G401 (cell line): Measurements from ENCODE around the gene ZSCAN30. TPM values are rescaled to one million over a fixed set of nuclear protein-coding genes. Genes with fewer than 3 reads are reported as not detected.

Source experiments
- DNase-seq: peaks from one replicate; pipeline ENCODE4 v3.0.0-alpha.2; 2015; ENCODE audit warnings: low spot score
- in situ Hi-C: cut with HindIII; loops from 2 replicates; pipeline ENCODE4 v1.10.0; 2016; ENCODE audit warnings: low sequenced_read_pairs, mixed read lengths
- total RNA-seq: library from RNA; depleted of rRNA; stranded (reverse); fragments of >200 nt; shearing (Covaris generic); gene quantifications from 2 replicates; pipeline ENCODE4 v1.2.3, GENCODE V29; 2014

The ZSCAN30 gene
- total RNA-seq, 1 experiment from 2014 or later: 18.4 TPM

DNA sequence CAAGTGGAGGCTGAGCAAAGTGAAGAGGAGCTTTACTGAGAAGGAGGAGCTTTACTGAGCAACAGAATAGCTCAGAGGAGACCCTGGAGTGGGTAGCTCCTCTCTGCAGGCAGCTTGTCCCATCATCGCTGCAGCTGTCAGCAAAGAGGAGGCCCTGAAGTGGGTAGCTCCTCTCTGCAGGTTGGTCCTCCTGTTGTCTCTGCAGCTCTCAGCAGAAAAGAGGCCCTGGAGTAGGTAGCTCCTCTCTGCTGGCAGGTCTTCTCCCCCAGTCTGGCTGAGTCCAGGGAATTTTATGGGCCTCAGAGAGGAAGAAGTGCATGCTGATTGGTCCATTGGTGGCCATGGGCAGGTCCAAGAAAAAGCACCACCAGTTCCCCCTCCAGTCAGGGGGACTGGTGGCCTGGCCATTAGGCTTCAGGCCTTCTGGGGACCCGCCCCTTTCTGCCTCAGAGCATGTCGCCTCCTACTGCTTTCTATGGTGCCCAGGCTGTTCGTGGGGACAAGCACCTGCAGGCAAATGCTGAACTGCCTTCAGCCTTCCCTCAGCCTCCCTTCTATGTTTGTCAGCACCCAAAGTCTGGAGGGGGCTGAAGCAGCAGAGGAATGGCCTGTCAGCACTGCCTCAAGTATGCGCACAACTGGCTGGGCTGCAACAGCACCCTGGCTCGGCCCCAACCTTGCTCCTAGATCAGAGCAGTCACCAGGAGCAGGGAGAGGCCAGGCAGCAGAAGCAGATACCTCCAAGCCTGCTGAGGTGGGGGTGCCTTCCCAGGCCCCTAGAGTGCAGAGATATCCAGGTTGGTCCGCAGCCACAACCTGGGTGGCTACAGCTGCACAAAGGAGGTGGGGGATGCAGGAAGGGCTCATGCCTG lies 5.9 kb downstream of the ZSCAN30 start:
- DNase-seq: no peak
- in situ Hi-C loops: no loop called here

DNA sequence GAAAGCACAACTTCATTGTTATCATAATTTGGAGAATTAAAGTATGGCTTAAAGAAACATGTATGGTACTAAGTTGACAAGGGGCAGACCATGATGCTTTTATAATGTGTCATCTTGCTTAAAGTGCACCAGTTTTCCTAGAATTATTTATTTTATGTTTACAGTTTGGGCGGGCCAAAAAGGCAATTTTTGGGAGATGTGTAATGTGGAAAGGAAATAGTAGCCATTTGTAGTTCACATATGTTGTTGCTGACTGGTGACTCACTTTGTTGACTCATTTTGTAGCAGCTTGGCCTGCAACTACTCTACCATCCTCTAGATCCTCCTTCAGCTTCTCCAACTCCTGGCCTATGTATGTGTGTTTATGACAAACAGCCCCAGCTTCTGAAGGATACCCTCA lies 7.7 kb downstream of the ZSCAN30 start:
- no peak for DNase-seq
- in situ Hi-C loops: no loop called here

DNA sequence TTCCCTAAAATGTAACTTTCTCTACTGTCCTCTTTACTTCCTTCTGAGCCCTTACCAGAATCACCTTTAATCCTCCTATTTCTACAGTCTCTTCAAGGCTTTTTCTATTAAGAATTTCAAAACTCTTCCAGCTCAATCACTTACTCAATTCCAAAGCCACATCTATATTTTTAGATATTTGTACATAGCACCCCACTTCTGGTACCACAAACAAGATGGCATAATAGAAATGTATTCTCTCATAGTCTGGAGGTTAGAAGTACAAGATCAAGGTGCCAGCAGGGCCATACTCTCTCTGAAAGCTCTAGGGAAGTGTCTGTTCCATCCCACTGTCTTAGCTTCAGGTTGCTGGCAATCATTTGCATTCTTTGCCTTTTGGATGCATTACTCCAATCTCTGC lies 11.1 kb downstream of the ZSCAN30 start:
- in situ Hi-C loops: no loop called here
- no peak for DNase-seq

DNA sequence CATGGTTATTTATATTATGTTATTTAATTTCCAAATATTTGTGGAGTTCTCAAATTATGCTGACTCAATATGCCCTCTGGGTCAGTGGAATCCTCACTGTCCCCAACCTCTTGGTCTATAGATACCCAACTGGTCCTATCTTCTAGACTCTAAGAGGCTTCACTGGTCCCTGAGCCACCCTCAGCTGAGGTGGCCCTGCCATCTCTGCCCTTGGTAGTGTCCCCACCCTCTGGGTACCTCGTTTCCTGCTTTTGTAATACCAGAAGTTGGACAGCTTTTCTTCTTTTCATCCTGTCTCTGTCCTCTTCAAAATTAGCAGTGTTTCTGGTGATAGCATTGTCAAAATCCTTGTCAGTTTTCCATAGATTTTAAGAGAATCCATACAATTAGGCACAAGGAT lies 11.9 kb downstream of the ZSCAN30 start:
- no peak for DNase-seq
- in situ Hi-C loops: no loop called here

DNA sequence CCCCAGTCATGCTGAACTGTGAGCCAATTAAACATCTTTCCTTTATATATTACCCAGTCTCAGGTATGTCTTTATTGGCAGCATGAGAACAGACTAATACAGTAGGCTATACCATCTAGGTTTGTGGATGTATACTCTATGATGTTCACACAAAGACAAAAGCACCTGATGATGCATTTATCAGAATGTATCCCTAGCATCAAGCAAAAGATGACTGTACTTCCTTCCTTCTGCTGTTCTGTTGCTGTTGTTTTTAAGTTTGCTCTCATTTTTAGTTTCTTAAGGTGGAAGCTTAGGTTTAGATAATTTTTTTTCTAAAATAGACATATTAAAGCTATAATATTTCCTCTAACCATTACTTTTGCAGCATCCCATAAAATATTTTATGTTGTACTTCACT lies 12.4 kb downstream of the ZSCAN30 start:
- DNase-seq: no peak
- in situ Hi-C loops: no loop called here

DNA sequence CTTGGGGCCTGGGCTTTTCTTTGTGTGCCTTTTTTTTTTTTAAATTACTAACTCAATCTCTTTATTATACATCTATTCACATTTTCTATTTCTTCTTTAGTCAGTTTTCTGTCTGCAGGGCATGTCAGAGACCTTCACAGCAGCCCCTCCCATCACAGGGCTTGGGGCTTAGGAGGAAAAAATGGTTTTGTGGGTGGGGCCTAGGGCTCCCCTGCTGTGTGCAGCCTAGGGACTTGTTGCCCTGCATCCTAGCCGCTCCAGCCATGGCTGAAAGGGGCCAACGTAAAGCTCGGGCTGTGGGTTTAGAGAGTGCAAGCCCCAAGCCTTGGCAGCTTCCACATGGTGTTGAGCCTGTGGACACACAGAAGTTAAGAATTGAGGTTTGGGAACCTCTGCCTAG lies 13.8 kb downstream of the ZSCAN30 start:
- no peak for DNase-seq

DNA sequence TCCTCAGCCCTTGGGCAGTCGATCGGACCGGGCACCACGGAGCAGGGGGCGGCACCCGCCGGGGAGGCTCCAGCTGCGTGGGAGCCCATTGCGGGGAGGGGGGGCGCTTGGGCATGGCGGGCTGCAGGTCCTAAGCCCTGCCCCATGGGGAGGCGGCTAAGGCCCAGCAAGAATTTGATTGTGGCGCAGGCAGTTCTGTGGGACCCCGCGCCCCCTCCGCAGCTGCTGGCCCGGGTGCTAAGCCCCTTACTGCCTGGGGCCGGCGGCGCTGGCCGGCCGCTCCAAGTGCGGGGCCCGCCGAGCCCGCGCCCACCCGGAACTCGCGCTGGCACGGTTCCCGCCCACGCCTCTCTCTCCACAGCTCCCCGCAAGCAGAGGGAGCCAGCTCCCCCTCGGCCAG lies 18.4 kb downstream of the ZSCAN30 start:
- in situ Hi-C loops: no loop called here
- DNase-seq: no peak

More for the DNA sequence above, 13.8 kb downstream of the ZSCAN30 start:
- in situ Hi-C loops: no loop called here

DNA sequence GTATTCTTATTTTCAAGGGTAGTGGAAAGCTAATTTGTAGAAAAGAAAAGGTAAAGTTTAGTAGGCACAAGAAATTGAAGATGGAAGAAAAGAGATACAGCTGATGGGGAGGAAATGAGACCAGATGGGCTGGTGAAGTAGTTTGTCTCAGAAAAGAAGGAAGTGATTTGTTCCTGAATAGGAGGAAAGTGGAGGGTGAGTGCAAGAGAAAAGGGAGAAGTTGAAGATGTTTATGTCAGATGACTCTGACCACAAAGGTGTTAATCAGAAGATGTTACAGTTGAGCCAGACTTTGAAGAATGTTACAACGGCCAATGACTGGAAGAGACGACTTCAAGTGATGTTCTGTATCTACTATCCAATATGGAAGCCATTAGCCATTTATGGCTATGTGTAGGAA lies 21.2 kb downstream of the ZSCAN30 start:
- in situ Hi-C loops: no loop called here
- DNase-seq: no peak

DNA sequence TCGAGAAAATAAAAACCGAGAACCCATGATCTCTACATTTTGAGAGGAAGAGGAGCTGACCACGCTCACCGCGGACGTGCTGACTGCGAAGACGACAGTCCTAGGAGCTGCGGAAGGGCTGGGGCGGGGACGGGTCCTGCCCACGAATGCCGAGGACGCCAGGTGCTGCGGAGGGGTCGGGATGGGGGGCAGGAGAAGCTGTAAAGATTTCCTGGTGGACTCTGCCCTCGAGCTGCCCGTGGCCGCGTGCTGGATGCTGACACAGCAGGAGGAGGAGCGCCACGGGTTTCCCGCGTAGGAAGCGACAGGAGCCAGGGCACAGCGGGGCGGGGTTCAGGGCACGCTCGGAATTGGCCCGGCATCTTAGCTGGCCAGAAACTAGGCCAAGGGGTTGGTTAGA lies 22.2 kb downstream of the ZSCAN30 start:
- DNase-seq: peak; percentile 41
- in situ Hi-C loops: no loop called here

DNA sequence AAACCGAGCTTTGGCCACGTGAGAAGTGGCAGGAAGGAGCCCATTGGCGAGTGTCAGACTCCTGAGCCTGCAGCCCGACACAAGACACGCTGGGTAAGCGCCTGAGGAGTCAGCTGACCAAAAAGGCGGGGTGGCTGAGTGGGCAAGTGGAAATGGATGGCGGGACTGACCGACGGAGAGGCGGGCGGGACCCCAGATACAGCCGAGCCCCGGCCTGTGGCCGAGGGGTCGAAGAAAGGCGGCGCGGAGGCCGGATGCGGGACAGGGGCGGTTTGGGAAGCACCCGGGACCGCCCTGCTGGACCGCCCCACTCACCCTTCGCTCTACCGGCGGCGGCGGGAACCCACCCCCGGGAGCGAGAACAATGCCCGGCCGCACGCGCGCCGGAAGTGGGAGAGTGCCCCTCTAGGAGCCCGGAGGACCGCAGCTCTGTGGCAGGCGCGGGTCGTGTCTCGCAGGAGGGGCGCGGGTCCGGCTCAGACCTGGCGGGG lies 22.8 kb downstream of the ZSCAN30 start:
- peak; percentile 72 for DNase-seq
- in situ Hi-C loops: no loop called here

DNA sequence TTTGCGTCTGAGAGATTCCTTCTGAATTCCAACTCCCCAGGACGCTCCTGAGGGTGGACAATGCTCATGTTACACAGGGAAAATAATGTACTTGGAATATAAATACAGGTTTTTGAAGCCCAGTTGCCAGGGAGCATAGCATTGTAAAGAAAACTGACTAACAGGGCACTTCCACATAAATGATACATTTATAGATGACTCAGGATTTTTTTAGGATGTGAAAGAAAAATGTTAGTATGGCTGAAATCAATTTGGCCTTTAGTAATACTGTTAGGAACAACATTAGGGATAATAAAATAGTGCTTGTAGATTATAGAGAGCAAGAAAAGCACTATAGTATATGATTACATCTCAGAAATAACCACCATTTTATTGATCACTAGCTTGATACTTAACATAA lies 25.6 kb downstream of the ZSCAN30 start:
- no peak for DNase-seq
- in situ Hi-C loops: no loop called here

DNA sequence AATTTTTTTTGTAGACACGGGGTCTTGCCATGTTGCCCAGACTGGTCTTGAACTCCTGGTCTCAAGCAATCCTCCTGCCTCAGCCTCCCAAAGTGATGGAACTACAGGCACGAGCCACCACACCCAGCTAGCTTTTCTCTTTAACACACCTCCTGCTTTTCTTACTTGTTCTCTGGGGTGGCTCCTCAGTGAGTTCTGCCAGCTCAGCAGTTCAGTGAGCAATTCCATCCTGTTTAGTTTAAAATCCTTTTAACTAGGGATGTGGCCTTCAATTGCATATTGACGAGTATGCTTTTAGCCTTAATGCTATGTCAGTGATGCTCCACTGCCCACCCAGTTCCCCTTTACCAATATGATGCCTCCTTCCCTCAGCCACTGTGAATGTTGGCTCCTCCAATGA lies 33.1 kb downstream of the ZSCAN30 start:
- in situ Hi-C loops: no loop called here

DNA sequence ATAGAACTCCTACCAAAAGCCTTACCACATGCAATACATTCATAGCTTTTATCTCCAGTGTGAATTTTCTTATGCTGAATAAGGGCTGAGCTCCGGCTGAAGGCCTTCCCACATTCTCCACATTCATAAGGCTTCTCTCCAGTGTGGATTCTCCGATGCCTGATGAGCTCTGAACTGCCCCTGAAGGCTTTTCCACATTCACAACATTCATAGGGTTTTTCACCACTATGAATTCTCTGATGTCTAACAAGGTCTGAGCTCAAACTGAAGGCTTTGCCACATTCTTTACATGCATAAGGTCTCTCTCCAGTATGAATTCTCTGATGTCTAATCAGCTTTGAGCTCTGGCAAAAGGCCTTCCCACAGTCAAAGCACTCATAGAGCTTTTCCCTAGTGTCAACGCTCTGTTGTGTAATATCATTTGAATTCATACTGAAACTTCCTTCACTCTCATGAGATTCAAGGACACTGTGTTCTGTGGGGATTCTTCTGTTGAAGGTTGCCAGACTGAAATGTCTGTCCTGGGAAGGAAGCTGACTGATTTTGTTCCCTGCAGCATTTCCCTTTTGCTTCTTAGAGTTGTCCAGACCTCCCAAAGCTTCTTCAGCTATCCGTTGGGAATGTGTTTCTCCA lies 36.3 kb downstream of the ZSCAN30 start:
- DNase-seq: no peak
- in situ Hi-C loops: no loop called here

More for the DNA sequence above, 33.1 kb downstream of the ZSCAN30 start:
- DNase-seq: no peak

DNA sequence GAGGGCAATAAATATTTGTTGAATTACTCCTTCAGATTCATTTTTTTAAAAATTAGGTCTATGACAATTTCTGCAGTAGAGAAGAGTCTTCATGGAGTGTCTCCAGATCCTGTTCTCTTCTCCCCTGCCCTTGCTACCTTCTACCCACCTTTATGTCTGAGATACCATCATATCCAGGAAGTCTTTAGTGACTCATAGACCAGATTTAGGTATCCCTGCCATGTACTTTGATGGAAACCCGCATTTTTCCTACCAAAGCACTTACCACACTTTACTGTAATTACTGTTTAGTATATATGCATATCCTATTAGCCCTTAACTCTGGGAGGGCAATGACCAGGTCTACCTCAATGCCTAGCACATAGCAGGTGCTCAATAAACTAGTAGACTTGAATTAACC lies 37.6 kb downstream of the ZSCAN30 start:
- DNase-seq: no peak
- in situ Hi-C loops: no loop called here

DNA sequence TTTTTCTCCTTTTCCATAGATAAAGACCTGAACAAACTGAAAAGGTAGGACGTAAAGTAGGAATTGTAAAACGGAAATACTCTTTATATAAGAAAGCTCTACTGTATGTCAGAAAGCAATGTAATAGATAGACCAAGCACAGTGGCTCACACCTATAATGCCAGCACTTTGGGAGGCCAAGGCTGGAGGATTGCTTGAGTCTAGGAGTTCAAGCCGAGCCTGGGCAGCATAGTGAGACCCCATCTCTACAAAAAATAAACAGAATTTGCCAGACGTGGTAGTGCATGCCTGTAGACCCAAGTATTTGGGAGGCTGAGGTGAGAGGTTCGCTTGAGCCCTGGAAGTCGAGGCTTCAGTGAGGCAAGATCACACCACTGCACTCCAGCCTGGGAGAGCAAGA lies 41.6 kb downstream of the ZSCAN30 start:
- in situ Hi-C loops: no loop called here
- no peak for DNase-seq

DNA sequence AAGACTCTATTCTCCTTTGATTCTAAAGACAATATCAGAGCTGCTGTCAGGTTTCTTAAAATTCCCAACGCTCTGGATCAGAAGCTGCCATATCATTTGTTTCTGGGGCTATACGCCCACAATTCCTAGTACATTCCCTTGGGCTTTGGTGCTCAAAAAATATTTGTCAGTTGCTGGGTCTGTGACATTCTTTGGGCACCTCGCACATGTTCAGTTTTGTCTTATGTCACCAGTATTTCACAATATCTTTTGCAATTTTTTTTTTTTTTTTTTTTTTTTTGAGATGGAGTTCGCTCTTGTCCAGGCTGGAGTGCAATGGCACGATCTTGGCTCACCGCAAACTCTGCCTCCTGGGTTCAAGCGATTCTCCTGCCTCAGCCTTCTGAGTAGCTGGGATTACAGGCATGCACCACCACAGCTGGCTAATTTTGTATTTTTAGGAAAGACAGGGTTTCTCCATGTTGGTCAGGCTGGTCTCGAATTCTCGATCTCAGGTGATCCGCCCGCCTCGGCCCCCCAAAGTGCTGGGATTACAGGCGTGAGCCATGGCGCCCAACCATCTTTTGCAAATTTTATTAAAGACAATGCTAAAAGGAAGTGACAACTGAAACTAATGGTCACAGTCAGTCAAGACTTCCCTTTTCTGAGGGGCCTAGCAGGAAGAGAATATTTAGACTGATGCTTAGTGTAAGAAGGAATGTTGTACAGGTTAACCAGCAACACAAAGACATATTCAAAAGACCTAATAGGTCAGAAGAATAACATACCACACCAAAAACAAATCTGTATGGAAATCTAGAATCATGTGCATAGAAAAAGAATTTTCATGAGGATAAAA lies 42.4 kb downstream of the ZSCAN30 start:
- in situ Hi-C loops: no loop called here

DNA sequence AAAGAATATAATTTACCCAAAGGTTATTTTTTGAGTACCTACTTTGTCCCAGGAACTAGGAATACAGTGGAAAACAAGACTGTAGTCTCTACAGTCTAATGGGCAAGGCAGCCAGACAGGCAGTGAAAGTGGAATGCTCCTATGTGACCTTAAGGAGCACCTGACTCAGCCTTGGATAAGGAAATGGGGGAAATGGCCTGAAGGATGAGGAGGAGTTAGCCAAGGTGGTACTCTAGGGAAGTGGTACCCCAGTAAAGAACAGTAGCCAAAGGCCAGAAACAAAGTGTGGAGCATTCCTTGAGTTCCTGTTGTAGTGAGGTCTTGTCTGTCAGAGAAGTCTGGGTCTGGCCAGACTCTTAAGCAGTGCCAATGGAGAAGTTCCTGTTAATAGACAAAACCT lies 43.2 kb downstream of the ZSCAN30 start:
- in situ Hi-C loops: no loop called here
- DNase-seq: no peak

More for the DNA sequence above, 42.4 kb downstream of the ZSCAN30 start:
- DNase-seq: no peak

DNA sequence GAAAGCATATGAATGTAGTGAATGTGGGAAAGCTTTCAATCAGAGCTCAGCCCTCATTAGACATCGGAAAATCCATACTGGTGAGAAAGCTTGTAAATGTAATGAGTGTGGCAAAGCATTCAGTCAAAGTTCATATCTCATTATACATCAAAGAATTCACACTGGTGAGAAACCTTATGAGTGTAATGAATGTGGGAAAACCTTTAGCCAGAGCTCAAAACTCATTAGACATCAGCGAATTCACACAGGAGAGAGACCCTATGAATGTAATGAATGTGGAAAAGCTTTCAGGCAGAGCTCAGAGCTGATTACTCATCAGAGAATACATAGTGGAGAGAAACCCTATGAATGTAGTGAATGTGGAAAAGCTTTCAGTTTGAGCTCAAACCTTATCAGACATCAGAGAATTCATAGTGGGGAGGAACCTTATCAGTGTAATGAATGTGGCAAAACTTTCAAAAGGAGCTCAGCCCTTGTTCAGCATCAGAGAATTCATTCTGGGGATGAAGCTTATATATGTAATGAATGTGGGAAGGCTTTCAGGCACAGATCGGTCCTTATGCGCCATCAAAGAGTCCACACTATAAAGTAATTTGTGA lies 44.2 kb downstream of the ZSCAN30 start:
- DNase-seq: no peak
- in situ Hi-C loops: no loop called here

DNA sequence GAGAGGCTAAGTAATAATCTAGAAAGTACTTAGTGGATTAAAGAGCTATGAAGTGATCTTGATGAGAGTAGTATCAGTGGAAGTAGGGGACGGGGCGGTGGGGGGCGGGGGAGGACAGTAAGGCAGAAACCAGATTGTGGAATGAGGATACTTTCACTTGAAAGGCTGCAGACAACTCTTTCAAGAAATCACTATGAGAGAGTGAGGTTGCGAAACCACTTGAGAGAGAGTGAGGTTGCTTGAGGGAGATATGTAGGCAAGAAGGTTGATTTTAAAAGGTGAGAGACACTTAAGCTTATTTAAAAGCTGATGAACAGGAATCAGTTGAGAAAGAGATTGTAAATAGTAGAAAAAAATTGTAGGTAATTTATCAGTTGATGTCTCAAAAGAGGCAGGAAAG lies 45.4 kb downstream of the ZSCAN30 start:
- in situ Hi-C loops: no loop called here
- no peak for DNase-seq
